PC-9 (cell line): ENCODE measurements around the gene GOLT1A.

Source experiments
- CTCF ChIP-seq: fragments of 200-600 bp; sonication (generic); conservative IDR thresholded peaks from 2 replicates; pipeline ENCODE4 v1.6.1; 2017; ENCODE audit warnings: mixed run types, antibody characterized with exemption, mild to moderate bottlenecking, moderate library complexity
- EZH2 ChIP-seq: fragments of 200-600 bp; sonication (generic); IDR thresholded peaks from 2 replicates; pipeline ENCODE4 v1.8.0; 2017; ENCODE audit warnings: antibody characterized with exemption, low read depth

- no peak for TF ChIP-seq EZH2
- no peak for TF ChIP-seq CTCF
Measured at GRCh38 chr1:204177133-204177532, 36.7 kb downstream of the GOLT1A start.
